GM20000 (cell line): ENCODE results near the gene ADGRD1.

Source experiments
- DNase-seq: peaks from one replicate; pipeline ENCODE4 v3.0.0; 2012; ENCODE audit warnings: low spot score
- CTCF ChIP-seq: IDR thresholded peaks from 2 replicates; pipeline ENCODE4 v1.5.1; 2012; ENCODE audit warnings: mild to moderate bottlenecking, control low read depth; ENCODE audit errors: extremely low read depth, missing control alignments

Gene ADGRD1

GRCh38 chr12:131012279-131013069 is 58.8 kb downstream of the ADGRD1 start:
- TF ChIP-seq CTCF, result no peak
- DNase-seq, result no peak

GRCh38 chr12:131013118-131013517 is 59.4 kb downstream of the ADGRD1 start:
- no peak for TF ChIP-seq CTCF
- DNase-seq, result no peak

- DNase-seq, result no peak
- TF ChIP-seq CTCF, result no peak
Observed at GRCh38 chr12:131014343-131014742, 60.6 kb downstream of the ADGRD1 start.

- no peak for DNase-seq
- no peak for TF ChIP-seq CTCF
Observed at GRCh38 chr12:131015581-131016337, 62.1 kb downstream of the ADGRD1 start.

GRCh38 chr12:131017477-131017991 is 63.8 kb downstream of the ADGRD1 start:
- TF ChIP-seq CTCF, result no peak

GRCh38 chr12:131018019-131018620 is 64.4 kb downstream of the ADGRD1 start:
- DNase-seq, result no peak

More at GRCh38 chr12:131017477-131017991, 63.8 kb downstream of the ADGRD1 start:
- DNase-seq, result no peak

More at GRCh38 chr12:131018019-131018620, 64.4 kb downstream of the ADGRD1 start:
- TF ChIP-seq CTCF, result no peak
